Esophagus squamous epithelium (tissue), 4 donors: ENCODE measurements around the gene GPC6.

ENCODE experiments used
- CTCF ChIP-seq, 6 experiments: fragments of 450-650 bp in 4 of 6; fragments of 200-600 bp in 2 of 6; sonication (generic) in 2 of 6; IDR thresholded peaks; one replicate each; pipeline ENCODE4 v1.5.1; 2016 to 2019; ENCODE audit warnings: antibody characterized with exemption in 6 of 6, mild to moderate bottlenecking in 4 of 6, moderate library complexity in 4 of 6
- POLR2A ChIP-seq, 4 donors: fragments of 450-650 bp; IDR thresholded peaks; one replicate each; pipeline ENCODE4 v1.6.1; 2017; ENCODE audit warnings: antibody characterized with exemption in 4 of 4, mild to moderate bottlenecking in 4 of 4, moderate library complexity in 3 of 4

DNA sequence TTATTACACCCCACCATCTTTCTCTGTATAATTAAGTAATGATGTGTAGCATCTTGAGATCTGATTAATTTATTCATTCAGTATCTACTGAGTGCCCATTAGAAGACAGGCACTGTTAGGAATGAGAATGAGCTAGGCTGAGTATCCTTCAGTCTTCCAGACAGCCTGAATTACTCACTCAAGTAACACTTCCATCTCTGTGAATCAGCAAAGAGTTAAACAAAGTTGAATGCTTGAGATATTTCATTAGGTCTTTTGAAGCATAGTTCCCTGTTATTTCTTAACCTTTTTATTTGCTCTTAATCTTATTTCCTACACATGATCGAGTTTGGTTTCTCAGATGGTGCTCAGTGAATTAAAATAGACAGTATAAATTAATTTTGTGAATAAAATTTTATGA lies 839.1 kb downstream of the GPC6 start:
- TF ChIP-seq CTCF (IDR thresholded peaks at IDR 0.05) (no peak), POLR2A (IDR thresholded peaks at IDR 0.05) (no peak)
